ENCODE results near the gene ZDHHC14.

GRCh38 chr6:157530724-157531168 is 149.8 kb downstream of the ZDHHC14 start:
- TF ChIP-seq GABPA (IDR thresholded peaks at IDR 0.05; ENCODE audit: low read depth): no peak
- TF ChIP-seq REST (IDR thresholded peaks at IDR 0.05; ENCODE audit: insufficient replicate concordance, low read depth): no peak
- no peak for TF ChIP-seq POLR2AphosphoS5 (IDR thresholded peaks at IDR 0.05; ENCODE audit: low read depth)
- TF ChIP-seq CTCF (IDR thresholded peaks at IDR 0.05; ENCODE audit: insufficient read depth, low read length): no peak
